Natural killer cell treated with Interleukin-12 subunit alpha and Interleukin-12 subunit beta and Interleukin-15 and Interleukin-18, amount 100 ng/mL, for 72 hours (primary cell): ENCODE results near the gene CPEB1. TPM values are rescaled to one million over a fixed set of nuclear protein-coding genes. Genes with fewer than 3 reads are reported as not detected.

Experiments
- total RNA-seq, 2 donors: library from RNA; stranded (reverse); gene quantifications; one replicate each; pipeline ENCODE4 v1.2.3, GENCODE V29; 2022

Gene CPEB1
- total RNA-seq, 2 donors from 2014 or later, result 0.21 TPM; not detected in 1

Other genes with a start within 250 kb of the CPEB1 start
- gene GOLGA6L9, start 217.5 kb downstream of the CPEB1 start, total RNA-seq, result 1 to 10 TPM; 6.7 to 7.4 TPM
- gene RPS17, start 106.9 kb downstream of the CPEB1 start, total RNA-seq, result 1,000 to 10,000 TPM; 1,081 to 1,285 TPM
- 1 to 10 TPM; 1.1 to 1.4 TPM for gene AP3B2, start 62.5 kb upstream of the CPEB1 start, total RNA-seq
- not detected for gene FSD2, start 158.7 kb upstream of the CPEB1 start, total RNA-seq
- 10 to 100 TPM; 12.7 to 13.7 TPM for gene WHAMM, start 162.3 kb upstream of the CPEB1 start, total RNA-seq